Erythroblast (primary cell): ENCODE results near the gene MYL7.

ENCODE experiments used
- GATA1 ChIP-seq: IDR thresholded peaks from 2 replicates; pipeline ENCODE4 v1.6.1; 2011; ENCODE audit warnings: low read depth, mild to moderate bottlenecking, control low read depth, low read length, moderate library complexity
- POLR2A ChIP-seq: IDR thresholded peaks from 2 replicates; pipeline ENCODE4 v1.6.1; 2011; ENCODE audit warnings: mild to moderate bottlenecking, low read length

GRCh38 chr7:44101966-44102845, 38.9 kb downstream of the MYL7 start:
- TF ChIP-seq POLR2A (no peak), GATA1 (no peak)
